ENCODE data around the gene TGFB2.

DNA sequence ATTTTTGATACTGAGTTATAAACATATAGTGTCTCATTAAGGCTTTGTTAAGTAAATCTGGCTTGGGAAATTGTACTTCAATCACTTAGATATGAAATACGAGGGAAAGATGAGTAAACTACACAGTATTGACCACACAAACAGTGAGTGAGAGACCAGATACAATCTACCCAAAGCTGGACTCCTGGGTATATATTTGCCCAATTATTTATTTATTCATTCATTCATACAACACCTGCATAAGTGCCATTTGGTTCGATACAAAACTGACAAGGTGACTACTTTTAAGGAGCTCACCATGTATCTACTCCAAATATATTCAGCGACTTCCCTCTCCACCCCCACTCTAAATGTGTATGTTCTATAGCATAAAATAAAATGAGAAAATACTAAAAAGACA is 143.4 kb downstream of the TGFB2 start:
- TF ChIP-seq, protein P1, sequence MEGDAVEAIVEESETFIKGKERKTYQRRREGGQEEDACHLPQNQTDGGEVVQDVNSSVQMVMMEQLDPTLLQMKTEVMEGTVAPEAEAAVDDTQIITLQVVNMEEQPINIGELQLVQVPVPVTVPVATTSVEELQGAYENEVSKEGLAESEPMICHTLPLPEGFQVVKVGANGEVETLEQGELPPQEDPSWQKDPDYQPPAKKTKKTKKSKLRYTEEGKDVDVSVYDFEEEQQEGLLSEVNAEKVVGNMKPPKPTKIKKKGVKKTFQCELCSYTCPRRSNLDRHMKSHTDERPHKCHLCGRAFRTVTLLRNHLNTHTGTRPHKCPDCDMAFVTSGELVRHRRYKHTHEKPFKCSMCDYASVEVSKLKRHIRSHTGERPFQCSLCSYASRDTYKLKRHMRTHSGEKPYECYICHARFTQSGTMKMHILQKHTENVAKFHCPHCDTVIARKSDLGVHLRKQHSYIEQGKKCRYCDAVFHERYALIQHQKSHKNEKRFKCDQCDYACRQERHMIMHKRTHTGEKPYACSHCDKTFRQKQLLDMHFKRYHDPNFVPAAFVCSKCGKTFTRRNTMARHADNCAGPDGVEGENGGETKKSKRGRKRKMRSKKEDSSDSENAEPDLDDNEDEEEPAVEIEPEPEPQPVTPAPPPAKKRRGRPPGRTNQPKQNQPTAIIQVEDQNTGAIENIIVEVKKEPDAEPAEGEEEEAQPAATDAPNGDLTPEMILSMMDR (conservative IDR thresholded peaks at IDR 0.05 in 1 of 2, IDR thresholded peaks at IDR 0.05 in 1 of 2; ENCODE audit: extremely low read depth in 1 of 2, insufficient read depth in 1 of 2, low read depth in 1 of 2, low read length in 2 of 2), result no peak
- no peak for TF ChIP-seq EZH2 (IDR thresholded peaks at IDR 0.05; ENCODE audit: borderline replicate concordance, low read length)

Measured in mammary epithelial cell (primary cell).